MCF 10A (cell line): Measurements from ENCODE around the gene USP38. TPM values are rescaled to one million over a fixed set of nuclear protein-coding genes. Genes with fewer than 3 reads are reported as not detected.

Experiments
- BruUV-seq: library from RNA; stranded (reverse); fragments of 400-500 nt; replicated peaks from 2 replicates; lab custom pipeline; 2021; lab: Mats Ljungman, UMichigan
- CTCF ChIA-PET: fragments of 300-600 bp; sonication (Branson Sonifier 250); formaldehyde crosslinking; extraction: SDS; loops from one replicate; lab custom pipeline; 2021; ENCODE audit warnings: antibody characterized with exemption, inconsistent platforms; lab: Yijun Ruan, JAX
- POLR2A ChIA-PET: fragments of 300-600, 350-650 bp; sonication (Branson Sonifier 250); formaldehyde crosslinking; extraction: SDS; loops from one replicate; lab custom pipeline; 2020; ENCODE audit warnings: antibody characterized with exemption, inconsistent platforms; lab: Yijun Ruan, JAX
- DNase-seq: peaks from one replicate; pipeline ENCODE4 v3.0.0-alpha.2; 2018; ENCODE audit not compliant: unreplicated experiment
- H3K27ac Mint-ChIP-seq: one replicate; pipeline ENCODE4 v1.8.0; 2022; ENCODE audit warnings: mild to moderate bottlenecking, low read depth, mixed read lengths; ENCODE audit not compliant: unreplicated experiment
- H3K27me3 Mint-ChIP-seq: one replicate; pipeline ENCODE4 v1.8.0; 2022; ENCODE audit warnings: mixed read lengths; ENCODE audit not compliant: insufficient read depth, unreplicated experiment
- H3K36me3 Mint-ChIP-seq: one replicate; pipeline ENCODE4 v1.8.0; 2022; ENCODE audit warnings: mild to moderate bottlenecking, moderate library complexity, mixed read lengths; ENCODE audit not compliant: insufficient read depth, unreplicated experiment
- H3K4me1 Mint-ChIP-seq: one replicate; pipeline ENCODE4 v1.8.0; 2022; ENCODE audit warnings: mixed read lengths; ENCODE audit not compliant: insufficient read depth, unreplicated experiment
- H3K4me3 Mint-ChIP-seq: one replicate; pipeline ENCODE4 v1.8.0; 2022; ENCODE audit warnings: mild to moderate bottlenecking, moderate library complexity, mixed read lengths; ENCODE audit not compliant: unreplicated experiment
- H3K9me3 Mint-ChIP-seq: one replicate; pipeline ENCODE4 v1.8.0; 2022; ENCODE audit warnings: mixed read lengths; ENCODE audit not compliant: unreplicated experiment
- CTCF ChIP-seq: fragments of 200-600 bp; IDR thresholded peaks from one replicate; pipeline ENCODE4 v1.8.0; 2022; ENCODE audit warnings: antibody characterized with exemption, mild to moderate bottlenecking; ENCODE audit not compliant: unreplicated experiment
- intact Hi-C: fragments of 100-400 bp; cut with micrococcal nuclease; formaldehyde crosslinking; loops from 2 replicates; pipeline ENCODE4 v1.14.1; 2022
- total RNA-seq: library from RNA; stranded (reverse); gene quantifications from 2 replicates; pipeline ENCODE4 v1.2.3, GENCODE V29; 2022

The USP38 gene
- total RNA-seq, 1 experiment from 2014 or later: 19.4 TPM

DNA sequence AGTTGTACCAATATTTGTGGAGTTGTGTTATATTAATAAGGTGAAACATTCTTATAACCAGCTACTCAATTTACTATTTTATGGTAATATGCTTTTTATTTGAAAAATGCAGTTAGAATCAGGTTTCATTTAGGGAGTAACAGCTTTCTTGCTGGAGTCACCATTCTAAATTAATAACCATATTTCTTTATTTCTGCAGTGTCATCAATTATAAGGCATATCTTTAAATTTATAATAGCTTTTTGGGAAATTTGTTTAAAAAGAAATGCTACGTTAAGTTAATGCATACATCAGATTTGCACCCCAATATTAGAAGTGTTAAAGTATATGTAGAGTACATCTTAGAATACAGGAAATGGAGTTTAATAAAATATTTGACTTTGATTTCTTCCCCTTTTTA is 18.9 kb downstream of the USP38 start:
- no peak for TF ChIP-seq CTCF
- no peak overlapping the region for H3K27ac Mint-ChIP-seq
- ChIA-PET POLR2A (interaction anchor here (0.8 to 1.5 kb wide), 4 partner anchors 49 to 310 kb away, joined by 3 to 7 read pairs (median 3); partner anchors contain the start of genes GAB1 and SMARCA5), CTCF (interaction anchor here (0.6 to 1.4 kb wide), 5 partner anchors 135 to 287 kb away, joined by 3 to 7 read pairs (median 5); no protein-coding TSS in a partner anchor)
- H3K27me3 Mint-ChIP-seq: no peaks in the 10 kb centered on the region
- no peaks in the 10 kb centered on the region for H3K9me3 Mint-ChIP-seq
- peaks cover 72% of the 10 kb centered on the region for H3K36me3 Mint-ChIP-seq
- no peak for DNase-seq
- H3K4me3 Mint-ChIP-seq: no peak overlapping the region
- intact Hi-C loops: no loop called here
- BruUV-seq: no TSS peak
- no peaks in the 10 kb centered on the region for H3K4me1 Mint-ChIP-seq

DNA sequence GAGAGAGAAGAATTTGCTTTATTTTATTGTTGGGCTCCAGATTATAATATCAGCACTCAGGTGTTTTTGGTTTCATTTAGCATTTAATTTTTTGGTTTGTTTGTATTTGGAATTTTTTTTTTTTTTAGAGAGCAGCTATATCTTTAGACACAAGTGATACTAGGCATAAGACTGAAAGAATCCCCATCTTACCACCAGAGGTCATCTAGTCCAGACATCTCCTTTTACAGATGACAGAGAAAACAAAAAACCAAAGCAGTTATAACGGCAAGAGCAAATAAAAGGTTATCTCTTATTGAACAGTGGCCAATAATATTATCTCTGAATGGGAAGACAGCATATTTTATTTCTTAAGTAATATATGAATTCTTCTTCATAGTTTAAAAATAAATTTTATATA is 22.8 kb downstream of the USP38 start:
- ChIA-PET POLR2A (interaction anchor here (1.2 kb wide), 1 partner anchor 130 kb away, joined by 3 read pairs; the partner anchor contains the start of gene GAB1), CTCF (interaction anchor here (0.6 to 1.6 kb wide), 7 partner anchors 10 to 315 kb away, joined by 3 to 5 read pairs (median 3); no protein-coding TSS in a partner anchor)
- H3K4me1 Mint-ChIP-seq: no peaks in the 10 kb centered on the region
- intact Hi-C loops: loop anchor here (1.0 to 5.0 kb wide), 3 partner anchors 129 to 275 kb away; partner anchors contain the start of gene GAB1
- H3K4me3 Mint-ChIP-seq: no peak overlapping the region
- H3K27me3 Mint-ChIP-seq: no peaks in the 10 kb centered on the region
- no TSS peak for BruUV-seq
- peak; percentile 40 for DNase-seq
- H3K36me3 Mint-ChIP-seq: peaks cover 55% of the 10 kb centered on the region
- H3K27ac Mint-ChIP-seq: no peak overlapping the region
- peak; percentile 23 for TF ChIP-seq CTCF
- H3K9me3 Mint-ChIP-seq: no peaks in the 10 kb centered on the region

DNA sequence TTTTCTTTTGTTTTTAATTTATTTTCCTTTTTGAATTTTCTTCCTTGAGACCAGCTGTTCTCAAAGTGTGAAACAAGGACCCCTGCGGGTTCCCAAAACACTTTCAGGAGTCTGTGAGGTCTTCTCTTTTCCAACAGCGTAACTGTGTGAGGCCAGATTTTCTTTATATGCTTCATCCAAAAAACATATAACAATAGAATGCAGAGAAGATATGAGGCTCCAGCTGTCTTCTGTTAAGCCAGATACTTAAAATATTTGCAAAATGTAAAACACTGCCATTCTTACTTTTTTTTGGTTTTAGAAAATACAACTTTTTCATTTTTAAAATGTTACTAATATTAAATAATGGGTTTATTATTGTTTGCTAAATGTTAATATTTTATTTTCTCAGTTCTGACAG is 27.8 kb downstream of the USP38 start:
- Mint-ChIP-seq H3K36me3 (peaks cover 35% of the 10 kb centered on the region), H3K9me3 (no peaks in the 10 kb centered on the region), H3K4me3 (no peak overlapping the region), H3K27ac (no peak overlapping the region), H3K27me3 (no peaks in the 10 kb centered on the region), H3K4me1 (no peaks in the 10 kb centered on the region)
- ChIA-PET POLR2A (interaction anchor here (0.7 to 1.1 kb wide), 2 partner anchors 12 to 58 kb away, joined by 3 read pairs; no protein-coding TSS in a partner anchor), CTCF (interaction anchor here (0.9 to 1.3 kb wide), 5 partner anchors 8 to 331 kb away, joined by 3 to 5 read pairs (median 3); partner anchors contain the start of gene GAB1)
- intact Hi-C loops: no loop called here
- no peak for TF ChIP-seq CTCF
- no peak for DNase-seq
- BruUV-seq: no TSS peak

- CTCF ChIA-PET: interaction anchor here (0.7 kb wide), 1 partner anchor 1962 kb away, joined by 3 read pairs; no protein-coding TSS in a partner anchor
- no peak for TF ChIP-seq CTCF
- intact Hi-C loops: no loop called here
- H3K36me3 Mint-ChIP-seq: peaks cover 36% of the 10 kb centered on the region
- no TSS peak for BruUV-seq
- no peak overlapping the region for H3K4me3 Mint-ChIP-seq
- H3K27me3 Mint-ChIP-seq: no peaks in the 10 kb centered on the region
- H3K27ac Mint-ChIP-seq: no peak overlapping the region
- H3K4me1 Mint-ChIP-seq: no peaks in the 10 kb centered on the region
- no peak for DNase-seq
- no peaks in the 10 kb centered on the region for H3K9me3 Mint-ChIP-seq
- POLR2A ChIA-PET: interaction anchor here (0.6 to 1.1 kb wide), 2 partner anchors 22 to 42 kb away, joined by 3 to 4 read pairs; no protein-coding TSS in a partner anchor
Measured at GRCh38 chr4:143215873-143216272, 31.2 kb downstream of the USP38 start.
